Measurements from ENCODE around the gene GRID2.

The GRID2 gene

GRCh38 chr4:92988301-92988700 is 684.5 kb downstream of the GRID2 start:
- no peak for DNase-seq

- DNase-seq, result no peak
Observed at GRCh38 chr4:92992758-92993157, 689.0 kb downstream of the GRID2 start.

- DNase-seq, result no peak
Observed at GRCh38 chr4:92994727-92995126, 691.0 kb downstream of the GRID2 start.

GRCh38 chr4:92996533-92996932 is 692.8 kb downstream of the GRID2 start:
- DNase-seq, result no peak

- DNase-seq, result no peak
Observed at GRCh38 chr4:93000910-93001309, 697.1 kb downstream of the GRID2 start.

GRCh38 chr4:93002240-93002639 is 698.5 kb downstream of the GRID2 start:
- DNase-seq, result no peak

GRCh38 chr4:93016350-93016749 is 712.6 kb downstream of the GRID2 start:
- no peak for DNase-seq

GRCh38 chr4:93018243-93018642 is 714.5 kb downstream of the GRID2 start:
- no peak for DNase-seq

- no peak for DNase-seq
Observed at GRCh38 chr4:93018806-93019205, 715.0 kb downstream of the GRID2 start.

GRCh38 chr4:93029769-93030168 is 726.0 kb downstream of the GRID2 start:
- DNase-seq, result no peak

GRCh38 chr4:93030670-93031069 is 726.9 kb downstream of the GRID2 start:
- DNase-seq, result no peak

- no peak for DNase-seq
Observed at GRCh38 chr4:93031431-93032098, 727.8 kb downstream of the GRID2 start.

GRCh38 chr4:93042746-93043145 is 739.0 kb downstream of the GRID2 start:
- no peak for DNase-seq

- DNase-seq, result no peak
Observed at GRCh38 chr4:93053140-93053539, 749.4 kb downstream of the GRID2 start.

GRCh38 chr4:93061826-93062225 is 758.1 kb downstream of the GRID2 start:
- DNase-seq, result no peak

GRCh38 chr4:93063325-93063724 is 759.6 kb downstream of the GRID2 start:
- DNase-seq, result no peak

GRCh38 chr4:93065790-93066189 is 762.0 kb downstream of the GRID2 start:
- DNase-seq, result no peak

GRCh38 chr4:93066749-93067148 is 763.0 kb downstream of the GRID2 start:
- DNase-seq, result no peak

- DNase-seq, result no peak
Observed at GRCh38 chr4:93072292-93072691, 768.5 kb downstream of the GRID2 start.

GRCh38 chr4:93080316-93080715 is 776.5 kb downstream of the GRID2 start:
- DNase-seq, result no peak

- no peak for DNase-seq
Observed at GRCh38 chr4:93084599-93085305, 781.0 kb downstream of the GRID2 start.

GRCh38 chr4:93086356-93086755 is 782.6 kb downstream of the GRID2 start:
- DNase-seq, result no peak

- no peak for DNase-seq
Observed at GRCh38 chr4:93092765-93093164, 789.0 kb downstream of the GRID2 start.

- no peak for DNase-seq
Observed at GRCh38 chr4:93103042-93103441, 799.3 kb downstream of the GRID2 start.

- no peak for DNase-seq
Observed at GRCh38 chr4:93116624-93117023, 812.9 kb downstream of the GRID2 start.
